Lower leg skin (tissue), 4 donors: ENCODE measurements around the gene NOTCH3. TPM values are rescaled to one million over a fixed set of nuclear protein-coding genes. Genes with fewer than 3 reads are reported as not detected.

ENCODE experiments used
- DNase-seq, 2 donors: peaks; one replicate each; pipeline ENCODE4 v3.0.0-alpha.2; 2019; ENCODE audit warnings: low spot score in 2 of 2
- H3K4me3 ChIP-seq: fragments of 200-600 bp; sonication (generic); 2 replicates; pipeline ENCODE4 v1.5.1; 2017; ENCODE audit warnings: mild to moderate bottlenecking, low read depth; ENCODE audit not compliant: poor library complexity, severe bottlenecking
- POLR2A ChIP-seq, 2 donors: fragments of 450-650 bp; IDR thresholded peaks; one replicate each; pipeline ENCODE4 v1.6.1; 2016 to 2017; ENCODE audit warnings: antibody characterized with exemption in 2 of 2, mild to moderate bottlenecking in 1 of 2, moderate library complexity in 1 of 2
- WGBS, 2 donors: methylation state at CpG; one replicate each; pipeline ENCODE4 v1.1.5; 2018; 5-methylcytosine and 5-hydroxymethylcytosine counted together
- intact Hi-C: fragments of 100-400 bp; cut with DNase I; formaldehyde crosslinking; loops from one replicate; pipeline ENCODE4 v1.15.0; 2023; ENCODE audit warnings: low total_unique reads
- total RNA-seq, 4 donors: library from RNA; depleted of rRNA; stranded (reverse); fragments of >200 nt; gene quantifications; one replicate each; pipeline ENCODE4 v1.1.0, GENCODE V29; 2016
- TF ChIP-seq, protein P1 (sequence below), 3 donors: fragments of 450-650 bp; IDR thresholded peaks; one replicate each; pipeline ENCODE4 v1.5.1; 2016; ENCODE audit warnings: antibody characterized with exemption in 3 of 3, mild to moderate bottlenecking in 3 of 3, moderate library complexity in 2 of 3

The NOTCH3 gene
- total RNA-seq, 4 donors from 2014 or later = 215 to 332 (median 251) TPM

DNA sequence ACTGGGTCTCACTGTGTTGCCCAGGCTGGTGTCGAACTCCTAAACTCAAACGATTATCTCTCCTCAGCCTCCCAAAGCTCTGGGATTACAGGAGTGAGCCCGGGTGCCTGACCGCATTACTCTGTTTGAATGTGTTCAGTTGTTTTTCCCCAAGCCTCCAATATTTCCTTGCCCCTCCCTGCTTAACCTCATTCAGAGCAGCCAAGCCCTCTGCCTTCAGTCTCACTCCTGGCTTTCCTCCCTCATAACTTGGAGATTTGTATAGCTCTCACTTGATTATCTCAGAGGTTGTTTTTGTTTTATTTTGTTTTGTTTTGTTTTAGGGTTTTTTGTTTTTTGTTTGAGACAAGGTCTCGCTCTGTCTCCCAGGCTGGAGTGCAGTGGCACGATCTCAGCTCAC is 20.0 kb upstream of the NOTCH3 start:
- TF ChIP-seq POLR2A (IDR thresholded peaks at IDR 0.05) = no peak
- TF ChIP-seq, protein P1, sequence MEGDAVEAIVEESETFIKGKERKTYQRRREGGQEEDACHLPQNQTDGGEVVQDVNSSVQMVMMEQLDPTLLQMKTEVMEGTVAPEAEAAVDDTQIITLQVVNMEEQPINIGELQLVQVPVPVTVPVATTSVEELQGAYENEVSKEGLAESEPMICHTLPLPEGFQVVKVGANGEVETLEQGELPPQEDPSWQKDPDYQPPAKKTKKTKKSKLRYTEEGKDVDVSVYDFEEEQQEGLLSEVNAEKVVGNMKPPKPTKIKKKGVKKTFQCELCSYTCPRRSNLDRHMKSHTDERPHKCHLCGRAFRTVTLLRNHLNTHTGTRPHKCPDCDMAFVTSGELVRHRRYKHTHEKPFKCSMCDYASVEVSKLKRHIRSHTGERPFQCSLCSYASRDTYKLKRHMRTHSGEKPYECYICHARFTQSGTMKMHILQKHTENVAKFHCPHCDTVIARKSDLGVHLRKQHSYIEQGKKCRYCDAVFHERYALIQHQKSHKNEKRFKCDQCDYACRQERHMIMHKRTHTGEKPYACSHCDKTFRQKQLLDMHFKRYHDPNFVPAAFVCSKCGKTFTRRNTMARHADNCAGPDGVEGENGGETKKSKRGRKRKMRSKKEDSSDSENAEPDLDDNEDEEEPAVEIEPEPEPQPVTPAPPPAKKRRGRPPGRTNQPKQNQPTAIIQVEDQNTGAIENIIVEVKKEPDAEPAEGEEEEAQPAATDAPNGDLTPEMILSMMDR (IDR thresholded peaks at IDR 0.05) = no peak
- DNase-seq = no peak
- no peak overlapping the region for H3K4me3 ChIP-seq
- WGBS, 2 donors = 62 to 69% methylated on average over 6 of the region's 6 CpGs
- intact Hi-C loops = no loop called here

DNA sequence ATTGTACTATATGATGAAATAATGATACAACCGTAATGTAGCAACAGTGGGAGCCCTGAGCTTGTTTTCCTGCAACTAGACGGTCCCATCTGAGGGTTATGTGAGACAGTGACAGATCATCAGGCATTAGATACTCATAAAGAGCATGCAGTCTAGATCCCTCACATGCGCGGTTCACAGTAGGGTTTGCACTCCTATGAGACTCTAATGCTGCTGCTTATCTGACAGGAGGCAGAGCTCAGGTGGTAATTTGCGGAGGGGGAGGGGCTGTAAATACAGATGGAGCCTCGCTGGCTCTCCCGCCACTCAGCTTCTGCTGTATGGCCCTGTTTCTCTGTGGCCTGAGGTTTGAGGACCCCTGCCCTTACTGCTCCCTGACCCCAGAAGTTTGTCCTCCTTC is 17.7 kb upstream of the NOTCH3 start:
- DNase-seq = no peak
- TF ChIP-seq, protein P1 (IDR thresholded peaks at IDR 0.05) = no peak
- no peak for TF ChIP-seq POLR2A (IDR thresholded peaks at IDR 0.05)
- intact Hi-C loops = no loop called here
- H3K4me3 ChIP-seq = no peak overlapping the region
- WGBS, 2 donors = 86 to 87% methylated on average over 7 of the region's 7 CpGs

DNA sequence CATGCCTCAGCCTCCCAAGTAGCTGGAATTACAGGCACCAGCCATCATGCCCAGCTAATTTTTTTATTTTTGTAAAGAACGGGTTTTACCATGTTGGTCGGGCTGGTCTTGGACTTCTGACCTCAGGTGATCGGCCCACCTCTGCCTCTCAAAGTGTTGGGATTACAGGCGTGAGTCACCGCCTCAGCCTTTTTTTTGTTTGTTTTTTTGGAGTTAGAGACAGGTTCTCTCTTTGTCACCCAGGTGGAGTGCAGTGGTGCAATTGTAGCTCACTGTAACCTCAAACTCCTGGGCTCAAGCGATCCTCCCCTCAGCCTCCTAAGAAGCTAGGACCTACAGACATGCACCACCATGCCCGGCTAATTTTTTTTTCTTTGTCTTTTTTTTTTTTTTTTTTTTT is 15.6 kb upstream of the NOTCH3 start:
- no peak overlapping the region for H3K4me3 ChIP-seq
- no peak for TF ChIP-seq POLR2A (IDR thresholded peaks at IDR 0.05)
- TF ChIP-seq, protein P1 (IDR thresholded peaks at IDR 0.05) = no peak
- intact Hi-C loops = no loop called here
- 67 to 74% methylated on average over 7 of the region's 7 CpGs for WGBS, 2 donors
- DNase-seq = no peak

DNA sequence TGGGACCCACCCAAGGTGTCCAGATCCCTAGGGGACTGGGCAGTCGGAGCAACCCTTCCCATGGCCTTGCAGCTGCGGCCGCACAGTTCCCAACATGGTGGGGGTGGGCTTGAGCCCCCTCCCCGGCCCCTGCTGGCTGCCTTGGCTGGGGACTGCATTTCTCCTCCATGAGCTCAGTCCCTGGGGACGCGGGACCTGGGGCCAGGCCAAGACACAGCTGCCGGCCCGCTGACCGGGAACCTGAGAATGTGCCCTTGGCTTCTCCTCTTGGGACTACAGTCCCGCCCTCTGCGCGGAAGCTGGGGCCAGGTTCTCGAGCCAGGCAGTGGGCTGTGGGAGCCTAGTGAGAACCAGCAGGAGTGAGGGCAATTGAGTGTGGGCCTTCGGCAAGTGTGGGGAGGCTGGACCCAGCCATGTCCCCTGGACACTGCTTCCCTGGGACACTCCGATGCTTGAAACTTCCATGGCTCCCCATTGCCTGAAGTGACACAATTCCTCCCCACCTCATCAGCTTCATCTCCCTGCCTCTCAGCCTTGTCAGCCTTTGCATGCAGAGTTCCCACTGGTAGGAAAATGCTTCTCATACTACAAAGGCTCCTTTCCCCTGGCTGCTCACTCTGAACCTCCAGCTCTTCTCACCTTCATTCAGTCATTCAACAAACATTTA is 13.1 kb upstream of the NOTCH3 start:
- intact Hi-C loops = no loop called here
- no peak for DNase-seq
- TF ChIP-seq POLR2A (IDR thresholded peaks at IDR 0.05) = no peak
- TF ChIP-seq, protein P1 (IDR thresholded peaks at IDR 0.05) = no peak
- WGBS, 2 donors = 70 to 77% methylated on average over 9 to 15 of the region's 15 CpGs
- H3K4me3 ChIP-seq = no peak overlapping the region

DNA sequence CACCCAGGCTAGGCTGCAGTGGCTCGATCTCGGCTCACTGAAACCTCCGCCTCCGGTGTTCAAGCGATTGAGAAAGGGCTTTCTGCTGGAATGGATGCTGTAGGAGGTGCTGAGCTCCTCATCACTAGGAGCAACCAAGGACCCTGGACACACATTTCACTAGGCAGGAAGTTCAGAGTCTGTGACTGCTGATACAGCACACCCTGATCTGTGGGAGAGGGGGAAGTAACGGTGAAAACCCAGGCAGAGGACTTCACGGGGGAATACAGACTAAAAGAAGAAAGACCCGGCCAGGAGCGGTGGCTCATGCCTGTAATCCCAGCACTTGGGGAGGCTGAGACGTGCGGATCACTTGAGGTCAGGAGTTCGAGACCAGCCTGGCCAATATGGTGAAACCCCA is 11.9 kb upstream of the NOTCH3 start:
- intact Hi-C loops = no loop called here
- no peak overlapping the region for H3K4me3 ChIP-seq
- WGBS, 2 donors = 87 to 91% methylated on average over 12 of the region's 12 CpGs
- DNase-seq = no peak
- no peak for TF ChIP-seq POLR2A (IDR thresholded peaks at IDR 0.05)
- TF ChIP-seq, protein P1 (IDR thresholded peaks at IDR 0.05) = no peak

DNA sequence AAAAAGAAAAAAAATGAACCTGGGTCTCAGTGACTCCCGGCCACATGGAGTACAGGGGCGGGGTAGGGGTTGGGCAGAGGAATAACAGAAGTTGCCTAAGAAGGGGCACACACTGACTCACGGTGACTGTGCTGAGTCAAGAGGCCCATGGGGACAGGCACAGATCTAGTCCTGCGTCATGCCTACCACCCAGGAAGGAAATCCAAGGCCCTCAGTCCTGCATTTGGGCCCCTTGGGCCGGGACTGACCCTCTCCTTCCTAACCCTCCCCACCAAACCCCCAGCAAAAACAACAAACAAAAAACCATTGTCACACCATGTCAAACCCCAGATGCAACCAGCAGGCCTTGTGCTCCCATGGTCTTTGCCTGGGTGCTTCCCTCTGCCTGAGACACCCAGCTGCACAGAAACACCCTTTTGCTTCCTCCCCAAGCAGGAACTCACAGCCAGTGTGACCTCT is 9.6 kb upstream of the NOTCH3 start:
- intact Hi-C loops = no loop called here
- WGBS, 2 donors = 59 to 62% methylated on average over 5 of the region's 5 CpGs
- no peak for TF ChIP-seq POLR2A (IDR thresholded peaks at IDR 0.05)
- TF ChIP-seq, protein P1 (IDR thresholded peaks at IDR 0.05) = no peak
- no peak overlapping the region for H3K4me3 ChIP-seq
- no peak for DNase-seq
